ENCODE measurements around the gene SWSAP1. TPM values are rescaled to one million over a fixed set of nuclear protein-coding genes. Genes with fewer than 3 reads are reported as not detected.
A peak's percentile ranks its signal among the peaks of the same experiment; 100 is the strongest.

Gene SWSAP1
- total and polyA plus RNA-seq, 2 experiments from 2014 or later: 2.1 to 6.1 TPM

GRCh38 chr19:11345122-11345803 is 29.2 kb upstream of the SWSAP1 start:
- Histone ChIP-seq H3K27me3 (ENCODE audit: insufficient read depth) (no peaks in the 10 kb centered on the region), H3F3A (replicated peaks; ENCODE audit: low read depth) (no peaks in the 10 kb centered on the region), H3K36me3 (ENCODE audit: insufficient read depth) (no peaks in the 10 kb centered on the region), H2AFZ (no peak overlapping the region), H4K20me1 (replicated peaks; ENCODE audit: insufficient read depth) (no peaks in the 10 kb centered on the region), H3K79me2 (replicated peaks; ENCODE audit: insufficient read depth) (no peaks in the 10 kb centered on the region), H3K4me1 (ENCODE audit: insufficient read depth) (peaks cover 5% of the 10 kb centered on the region; the same call in 1 of the 2 replicates), H3K4me3 (peak overlapping the region; percentile 61), H3K27ac (ENCODE audit: low read depth) (no peak overlapping the region), H3K4me2 (peak overlapping the region; percentile 80), H3K9me2 (ENCODE audit: insufficient read depth) (no peaks in the 10 kb centered on the region)
- Mint-ChIP-seq H3K27me3 (ENCODE audit: insufficient read depth, low read depth, poor library complexity) (peaks cover 29% of the 10 kb centered on the region), H3K27ac (peak overlapping the region; percentile 93), H3K9me3 (peaks cover 8% of the 10 kb centered on the region; the same call in 1 of the 3 replicates), H3K36me3 (ENCODE audit: low read depth) (peaks cover 14% of the 10 kb centered on the region), H3K4me1 (peaks cover 21% of the 10 kb centered on the region), H3K4me3 (peak overlapping the region; percentile 95)
- TF ChIP-seq, protein P1, sequence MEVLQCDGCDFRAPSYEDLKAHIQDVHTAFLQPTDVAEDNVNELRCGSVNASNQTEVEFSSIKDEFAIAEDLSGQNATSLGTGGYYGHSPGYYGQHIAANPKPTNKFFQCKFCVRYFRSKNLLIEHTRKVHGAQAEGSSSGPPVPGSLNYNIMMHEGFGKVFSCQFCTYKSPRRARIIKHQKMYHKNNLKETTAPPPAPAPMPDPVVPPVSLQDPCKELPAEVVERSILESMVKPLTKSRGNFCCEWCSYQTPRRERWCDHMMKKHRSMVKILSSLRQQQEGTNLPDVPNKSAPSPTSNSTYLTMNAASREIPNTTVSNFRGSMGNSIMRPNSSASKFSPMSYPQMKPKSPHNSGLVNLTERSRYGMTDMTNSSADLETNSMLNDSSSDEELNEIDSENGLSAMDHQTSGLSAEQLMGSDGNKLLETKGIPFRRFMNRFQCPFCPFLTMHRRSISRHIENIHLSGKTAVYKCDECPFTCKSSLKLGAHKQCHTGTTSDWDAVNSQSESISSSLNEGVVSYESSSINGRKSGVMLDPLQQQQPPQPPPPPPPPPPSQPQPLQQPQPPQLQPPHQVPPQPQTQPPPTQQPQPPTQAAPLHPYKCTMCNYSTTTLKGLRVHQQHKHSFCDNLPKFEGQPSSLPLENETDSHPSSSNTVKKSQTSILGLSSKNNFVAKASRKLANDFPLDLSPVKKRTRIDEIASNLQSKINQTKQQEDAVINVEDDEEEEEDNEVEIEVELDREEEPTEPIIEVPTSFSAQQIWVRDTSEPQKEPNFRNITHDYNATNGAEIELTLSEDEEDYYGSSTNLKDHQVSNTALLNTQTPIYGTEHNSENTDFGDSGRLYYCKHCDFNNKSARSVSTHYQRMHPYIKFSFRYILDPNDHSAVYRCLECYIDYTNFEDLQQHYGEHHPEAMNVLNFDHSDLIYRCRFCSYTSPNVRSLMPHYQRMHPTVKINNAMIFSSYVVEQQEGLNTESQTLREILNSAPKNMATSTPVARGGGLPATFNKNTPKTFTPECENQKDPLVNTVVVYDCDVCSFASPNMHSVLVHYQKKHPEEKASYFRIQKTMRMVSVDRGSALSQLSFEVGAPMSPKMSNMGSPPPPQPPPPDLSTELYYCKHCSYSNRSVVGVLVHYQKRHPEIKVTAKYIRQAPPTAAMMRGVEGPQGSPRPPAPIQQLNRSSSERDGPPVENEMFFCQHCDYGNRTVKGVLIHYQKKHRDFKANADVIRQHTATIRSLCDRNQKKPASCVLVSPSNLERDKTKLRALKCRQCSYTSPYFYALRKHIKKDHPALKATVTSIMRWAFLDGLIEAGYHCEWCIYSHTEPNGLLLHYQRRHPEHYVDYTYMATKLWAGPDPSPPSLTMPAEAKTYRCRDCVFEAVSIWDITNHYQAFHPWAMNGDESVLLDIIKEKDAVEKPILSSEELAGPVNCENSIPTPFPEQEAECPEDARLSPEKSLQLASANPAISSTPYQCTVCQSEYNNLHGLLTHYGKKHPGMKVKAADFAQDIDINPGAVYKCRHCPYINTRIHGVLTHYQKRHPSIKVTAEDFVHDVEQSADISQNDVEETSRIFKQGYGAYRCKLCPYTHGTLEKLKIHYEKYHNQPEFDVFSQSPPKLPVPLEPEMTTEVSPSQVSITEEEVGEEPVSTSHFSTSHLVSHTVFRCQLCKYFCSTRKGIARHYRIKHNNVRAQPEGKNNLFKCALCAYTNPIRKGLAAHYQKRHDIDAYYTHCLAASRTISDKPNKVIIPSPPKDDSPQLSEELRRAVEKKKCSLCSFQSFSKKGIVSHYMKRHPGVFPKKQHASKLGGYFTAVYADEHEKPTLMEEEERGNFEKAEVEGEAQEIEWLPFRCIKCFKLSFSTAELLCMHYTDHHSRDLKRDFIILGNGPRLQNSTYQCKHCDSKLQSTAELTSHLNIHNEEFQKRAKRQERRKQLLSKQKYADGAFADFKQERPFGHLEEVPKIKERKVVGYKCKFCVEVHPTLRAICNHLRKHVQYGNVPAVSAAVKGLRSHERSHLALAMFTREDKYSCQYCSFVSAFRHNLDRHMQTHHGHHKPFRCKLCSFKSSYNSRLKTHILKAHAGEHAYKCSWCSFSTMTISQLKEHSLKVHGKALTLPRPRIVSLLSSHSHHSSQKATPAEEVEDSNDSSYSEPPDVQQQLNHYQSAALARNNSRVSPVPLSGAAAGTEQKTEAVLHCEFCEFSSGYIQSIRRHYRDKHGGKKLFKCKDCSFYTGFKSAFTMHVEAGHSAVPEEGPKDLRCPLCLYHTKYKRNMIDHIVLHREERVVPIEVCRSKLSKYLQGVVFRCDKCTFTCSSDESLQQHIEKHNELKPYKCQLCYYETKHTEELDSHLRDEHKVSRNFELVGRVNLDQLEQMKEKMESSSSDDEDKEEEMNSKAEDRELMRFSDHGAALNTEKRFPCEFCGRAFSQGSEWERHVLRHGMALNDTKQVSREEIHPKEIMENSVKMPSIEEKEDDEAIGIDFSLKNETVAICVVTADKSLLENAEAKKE (CRISPR knock-in tag; IDR thresholded peaks at IDR 0.05): no peak
- TF ChIP-seq POLR2AphosphoS5 (IDR thresholded peaks at IDR 0.05; ENCODE audit: low read depth) (no peak), ZNF331 (CRISPR knock-in tag; IDR thresholded peaks at IDR 0.05; ENCODE audit: low read depth) (no peak), CREB1 (CRISPR knock-in tag; IDR thresholded peaks at IDR 0.05; ENCODE audit: low read depth) (no peak), NANOG (IDR thresholded peaks at IDR 0.05; ENCODE audit: borderline replicate concordance) (no peak), REST (IDR thresholded peaks at IDR 0.05; ENCODE audit: unreplicated experiment) (no peak), EZH2phosphoT487 (IDR thresholded peaks at IDR 0.05; ENCODE audit: unreplicated experiment) (no peak), ZNF114 (CRISPR knock-in tag; IDR thresholded peaks at IDR 0.05) (no peak), EZH2 (IDR thresholded peaks at IDR 0.05; ENCODE audit: low read depth, unreplicated experiment) (no peak), CTCF (conservative IDR thresholded peaks at IDR 0.05; ENCODE audit: low read depth in 2 of 2) (no peak)
- TF ChIP-seq, protein P2, sequence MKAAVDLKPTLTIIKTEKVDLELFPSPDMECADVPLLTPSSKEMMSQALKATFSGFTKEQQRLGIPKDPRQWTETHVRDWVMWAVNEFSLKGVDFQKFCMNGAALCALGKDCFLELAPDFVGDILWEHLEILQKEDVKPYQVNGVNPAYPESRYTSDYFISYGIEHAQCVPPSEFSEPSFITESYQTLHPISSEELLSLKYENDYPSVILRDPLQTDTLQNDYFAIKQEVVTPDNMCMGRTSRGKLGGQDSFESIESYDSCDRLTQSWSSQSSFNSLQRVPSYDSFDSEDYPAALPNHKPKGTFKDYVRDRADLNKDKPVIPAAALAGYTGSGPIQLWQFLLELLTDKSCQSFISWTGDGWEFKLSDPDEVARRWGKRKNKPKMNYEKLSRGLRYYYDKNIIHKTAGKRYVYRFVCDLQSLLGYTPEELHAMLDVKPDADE (IDR thresholded peaks at IDR 0.05): no peak
- DNase-seq (ENCODE audit: low spot score) (no peak), ATAC-seq (no peak)

Measured in GM23338 (cell line).